DND-41 (cell line): ENCODE measurements around the gene CBX4.

Source experiments
- ATAC-seq: fragments of 200-7000 bp; cut with Tn5 transposase; 3 replicates; pipeline ENCODE4 v1.9.1; 2021; ENCODE audit warnings: low read depth; ENCODE audit not compliant: insufficient read depth
- DNase-seq: peaks from one replicate; pipeline ENCODE4 v3.0.0-alpha.2; 2020
- H2AFZ ChIP-seq: 2 replicates; pipeline ENCODE4 v1.6.0; 2012; ENCODE audit warnings: low read depth, low read length
- H3K27ac ChIP-seq: 2 replicates; pipeline ENCODE4 v1.5.1; 2012; ENCODE audit warnings: low read length, inconsistent platforms
- H3K27me3 ChIP-seq: fragments of 200-600 bp; sonication (generic); 2 replicates; pipeline ENCODE4 v1.6.0; 2012; ENCODE audit warnings: low read length, mild to moderate bottlenecking, inconsistent platforms; ENCODE audit not compliant: insufficient read depth, poor library complexity
- H3K36me3 ChIP-seq: 2 replicates; pipeline ENCODE4 v1.5.1; 2012; ENCODE audit warnings: low read length, inconsistent platforms; ENCODE audit not compliant: insufficient read depth
- H3K4me1 ChIP-seq: 2 replicates; pipeline ENCODE4 v1.5.1; 2012; ENCODE audit warnings: mild to moderate bottlenecking, low read length; ENCODE audit not compliant: insufficient read depth
- H3K4me2 ChIP-seq: 2 replicates; pipeline ENCODE4 v1.6.0; 2012; ENCODE audit warnings: mild to moderate bottlenecking, moderate library complexity, low read length, inconsistent platforms; ENCODE audit not compliant: insufficient read depth
- H3K4me3 ChIP-seq, 2 experiments: fragments of 200-600 bp in 1 of 2; shearing (Covaris generic) in 1 of 2; 2 replicates each; pipeline ENCODE4 v1.5.1; 2012 to 2016; ENCODE audit warnings: inconsistent platforms in 2 of 2, low read length in 2 of 2, mild to moderate bottlenecking in 2 of 2, low read depth in 1 of 2, moderate library complexity in 1 of 2
- H3K79me2 ChIP-seq: 2 replicates; pipeline ENCODE4 v1.6.0; 2012; ENCODE audit warnings: low read length, inconsistent platforms; ENCODE audit not compliant: insufficient read depth
- H3K9ac ChIP-seq: 2 replicates; pipeline ENCODE4 v1.6.0; 2012; ENCODE audit warnings: low read depth, mild to moderate bottlenecking, inconsistent platforms, low read length, moderate library complexity
- H3K9me3 ChIP-seq: 2 replicates; pipeline ENCODE4 v1.5.1; 2012; ENCODE audit warnings: low read length, moderate library complexity, mild to moderate bottlenecking, inconsistent platforms; ENCODE audit not compliant: insufficient read depth, severe bottlenecking
- H4K20me1 ChIP-seq: 2 replicates; pipeline ENCODE4 v1.6.0; 2012; ENCODE audit warnings: low read length; ENCODE audit not compliant: insufficient read depth
- CTCF ChIP-seq: IDR thresholded peaks from 2 replicates; pipeline ENCODE4 v1.5.1; 2012; ENCODE audit warnings: borderline replicate concordance, low read length, moderate library complexity, mild to moderate bottlenecking; ENCODE audit not compliant: poor library complexity, severe bottlenecking; ENCODE audit errors: extremely low read depth
- EZH2 ChIP-seq: IDR thresholded peaks from 3 replicates; pipeline ENCODE4 v1.6.1; 2012; ENCODE audit warnings: borderline replicate concordance, low read depth, mild to moderate bottlenecking, moderate library complexity, low read length, inconsistent platforms; ENCODE audit not compliant: severe bottlenecking

CBX4 gene

GRCh38 chr17:79841369-79842135, 2.3 kb upstream of the CBX4 start:
- peaks cover 21% of the 10 kb centered on the region for H3K79me2 ChIP-seq
- ATAC-seq = no peak
- H3K9ac ChIP-seq = no peak overlapping the region
- peaks cover 19% of the 10 kb centered on the region; the same call in 1 of the 2 replicates for H3K36me3 ChIP-seq
- H3K9me3 ChIP-seq = no peaks in the 10 kb centered on the region
- H3K27ac ChIP-seq = no peak overlapping the region
- peaks cover 20% of the 10 kb centered on the region for H4K20me1 ChIP-seq
- TF ChIP-seq EZH2 (peak; percentile 30), CTCF (no peak)
- peak; percentile 47 for DNase-seq
- H3K4me2 ChIP-seq = no peak overlapping the region; the same call in none of the 2 replicates
- H3K4me1 ChIP-seq = peaks cover 40% of the 10 kb centered on the region
- no peak overlapping the region for H3K4me3 ChIP-seq
- H2AFZ ChIP-seq = no peak overlapping the region
- peaks cover 36% of the 10 kb centered on the region for H3K27me3 ChIP-seq

- Histone ChIP-seq H3K4me1 (peaks cover 46% of the 10 kb centered on the region), H3K9me3 (no peaks in the 10 kb centered on the region), H3K79me2 (peaks cover 28% of the 10 kb centered on the region), H3K4me3 (no peak overlapping the region), H3K36me3 (peaks cover 25% of the 10 kb centered on the region), H3K9ac (no peak overlapping the region), H3K4me2 (no peak overlapping the region), H4K20me1 (peaks cover 27% of the 10 kb centered on the region), H2AFZ (no peak overlapping the region), H3K27ac (no peak overlapping the region), H3K27me3 (peaks cover 36% of the 10 kb centered on the region)
- ATAC-seq (no peak), DNase-seq (no peak)
- TF ChIP-seq CTCF (no peak), EZH2 (no peak)
These were observed 1.7 kb upstream of the CBX4 start for GRCh38 chr17:79840989-79841286.

GRCh38 chr17:79840269-79840988, 1.2 kb upstream of the CBX4 start:
- H3K27ac ChIP-seq = peak overlapping the region; percentile 88
- H3K9me3 ChIP-seq = no peaks in the 10 kb centered on the region
- TF ChIP-seq CTCF (peak; percentile 6), EZH2 (no peak)
- H3K4me2 ChIP-seq = peak overlapping the region; percentile 68
- H3K9ac ChIP-seq = peak overlapping the region; percentile 64
- peaks cover 33% of the 10 kb centered on the region for H3K27me3 ChIP-seq
- DNase-seq (no peak), ATAC-seq (no peak)
- peaks cover 32% of the 10 kb centered on the region for H4K20me1 ChIP-seq
- H3K36me3 ChIP-seq = peaks cover 30% of the 10 kb centered on the region
- H2AFZ ChIP-seq = peak overlapping the region; percentile 83
- peaks cover 33% of the 10 kb centered on the region for H3K79me2 ChIP-seq
- H3K4me1 ChIP-seq = peaks cover 51% of the 10 kb centered on the region
- peak overlapping the region in 1 of 2 experiments; percentile 63; a peak in 3 of 4 replicates for H3K4me3 ChIP-seq
